NOMO-1 treated with dmso at 0.1 percent for 144 hours (cell line): ENCODE measurements around the gene ANKFN1.
"Not testable (repeated sequence)": the region's sequence is repeated elsewhere in the genome, so short reads cannot be mapped to it uniquely, and the experiment has no call there.

ENCODE experiments used
- DNase-seq: peaks from one replicate; lab custom pipeline; 2025; ENCODE audit not compliant: unreplicated experiment; lab: John Stamatoyannopoulos, UW

The ANKFN1 gene

DNA sequence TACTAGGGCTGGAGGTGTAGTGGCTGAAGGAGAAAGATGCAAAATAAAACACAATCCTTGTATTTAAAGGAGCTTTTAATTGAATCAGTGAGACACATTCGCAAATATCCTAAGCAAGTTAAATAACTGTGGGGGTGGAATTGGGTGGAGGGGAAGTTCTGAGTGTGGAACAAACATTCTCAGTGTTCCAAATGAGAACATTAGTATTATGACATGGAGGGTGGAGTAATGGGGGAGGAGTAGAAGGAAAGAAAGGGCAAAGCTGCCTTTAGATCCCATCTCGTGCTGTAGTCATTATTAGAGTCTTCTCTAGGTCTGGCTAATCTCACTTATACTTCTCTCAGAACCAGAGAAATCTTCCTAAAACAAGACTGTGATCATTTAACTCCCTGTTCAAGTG lies 169.7 kb downstream of the ANKFN1 start:
- no peak for DNase-seq

DNA sequence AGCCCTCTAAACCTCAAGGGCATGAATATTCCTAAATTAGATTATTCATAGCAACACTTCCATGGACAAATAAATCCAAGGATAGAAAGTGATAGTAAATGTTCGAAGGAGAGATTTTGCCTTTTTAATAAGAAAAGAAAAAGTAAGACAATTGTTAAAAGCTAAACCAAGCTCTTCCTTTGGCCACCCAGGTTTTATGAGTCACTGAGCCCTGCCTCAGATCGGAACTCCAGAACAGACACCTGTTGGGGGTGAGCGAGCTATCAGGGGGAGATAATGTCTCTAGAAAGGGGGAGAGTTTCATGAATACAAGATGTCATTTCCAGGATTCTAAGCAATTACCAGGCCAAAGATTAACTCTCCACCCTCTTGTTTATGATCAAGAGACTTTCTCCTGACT lies 171.4 kb downstream of the ANKFN1 start:
- no peak for DNase-seq

DNA sequence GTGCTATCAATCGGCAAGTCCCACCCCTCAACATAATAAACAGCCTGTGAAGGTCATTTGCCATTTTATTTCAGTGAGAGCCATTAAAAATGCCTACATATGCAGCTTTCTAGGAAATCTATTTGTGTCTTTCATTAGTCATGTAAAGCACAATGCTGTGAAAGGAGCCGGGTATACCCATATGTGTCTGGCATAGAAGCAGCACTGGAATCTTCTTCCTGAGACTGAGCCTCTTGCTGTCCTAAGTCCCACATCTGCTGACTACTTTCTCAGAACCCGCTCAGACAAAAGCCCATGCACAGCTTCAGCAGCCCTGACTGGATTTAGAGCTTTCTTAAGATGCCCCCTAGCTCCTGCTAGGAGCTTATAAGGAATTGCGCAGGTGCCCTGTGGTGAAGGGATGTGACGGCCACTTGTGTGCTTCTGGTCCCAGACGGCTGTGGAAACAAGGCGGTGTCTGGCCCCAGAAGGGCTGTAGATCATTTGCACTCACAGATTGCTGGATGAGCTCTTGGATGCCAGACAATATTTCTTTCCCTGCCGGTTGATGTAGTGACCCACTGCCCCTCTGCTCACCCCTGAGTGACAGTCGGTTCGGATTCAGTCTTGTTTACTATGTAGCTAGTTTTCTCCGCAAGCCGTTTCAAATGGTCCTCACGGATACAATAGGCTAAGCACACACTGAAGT lies 172.2 kb downstream of the ANKFN1 start:
- DNase-seq, result no peak

DNA sequence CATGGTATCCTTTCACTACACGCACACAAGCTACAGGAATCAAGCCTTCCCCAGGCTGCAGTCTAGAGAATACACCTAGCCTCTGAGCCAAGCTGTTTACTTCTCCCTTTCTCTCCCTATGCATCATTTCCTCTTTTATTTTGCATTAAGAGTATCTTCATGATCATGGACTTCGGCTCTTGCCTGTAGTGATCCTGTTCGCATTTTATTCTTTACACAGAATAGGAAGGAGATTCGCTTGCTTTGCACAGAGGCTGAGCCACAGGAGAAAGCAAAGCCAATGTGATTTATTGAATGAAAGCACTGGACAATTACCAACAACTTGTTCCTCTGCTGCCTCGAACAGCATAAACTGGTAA lies 172.7 kb downstream of the ANKFN1 start:
- peak; percentile 28 for DNase-seq

DNA sequence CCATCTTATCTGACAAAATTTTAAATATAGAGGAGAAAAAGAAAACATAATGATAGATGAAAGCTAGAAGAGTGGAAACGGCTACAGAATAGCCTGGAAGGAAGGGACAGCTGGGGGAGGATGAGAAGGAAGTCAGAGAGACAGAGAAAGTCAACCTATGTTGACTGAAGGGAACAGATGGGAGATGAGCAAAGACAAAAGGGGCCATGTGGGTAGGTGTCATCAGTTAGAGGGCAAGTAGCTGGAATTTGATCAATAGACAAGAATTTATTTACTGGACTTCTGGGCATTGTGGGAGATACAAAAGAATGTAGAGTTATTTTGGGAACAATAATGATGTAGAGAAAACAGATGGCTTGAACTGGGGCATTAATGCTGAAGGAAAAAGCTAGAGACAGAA lies 194.4 kb downstream of the ANKFN1 start:
- DNase-seq, result no peak

DNA sequence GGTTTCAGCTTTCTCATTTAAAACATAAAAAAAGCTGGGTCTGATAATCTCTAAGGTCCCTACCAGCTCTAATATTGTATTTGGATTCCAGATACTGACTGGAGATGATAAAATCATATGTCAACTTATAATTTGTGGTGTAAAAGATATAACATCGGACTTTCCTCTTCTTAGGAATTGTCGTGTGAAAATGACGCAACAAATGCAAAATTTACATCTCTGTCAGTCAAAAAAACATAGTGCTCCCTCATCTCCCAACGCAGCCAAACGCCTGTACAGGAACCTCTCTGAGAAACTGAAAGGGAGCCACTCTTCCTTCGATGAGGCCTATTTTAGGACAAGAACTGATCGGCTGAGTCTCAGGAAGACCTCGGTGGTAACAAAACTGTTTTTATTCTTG lies 197.3 kb downstream of the ANKFN1 start:
- no peak for DNase-seq

DNA sequence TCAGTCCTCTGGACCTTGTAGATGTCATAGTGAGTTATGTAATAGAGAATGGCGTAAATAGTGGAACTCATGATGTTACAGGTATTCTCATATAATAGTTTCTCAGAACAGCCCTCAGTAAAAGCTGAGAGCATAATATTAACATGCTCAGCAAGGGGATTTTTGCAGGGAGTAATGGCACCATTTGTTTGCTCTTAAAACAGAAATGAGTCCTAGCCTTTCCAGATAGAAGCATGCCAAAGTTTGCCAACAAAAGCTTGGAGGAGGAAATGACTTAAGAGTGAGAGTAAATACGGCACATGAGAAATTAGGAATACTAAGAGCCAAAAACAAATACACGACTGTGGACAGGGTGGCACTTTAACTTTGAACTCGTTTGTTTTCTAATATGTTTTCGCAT lies 198.4 kb downstream of the ANKFN1 start:
- DNase-seq, result no peak

DNA sequence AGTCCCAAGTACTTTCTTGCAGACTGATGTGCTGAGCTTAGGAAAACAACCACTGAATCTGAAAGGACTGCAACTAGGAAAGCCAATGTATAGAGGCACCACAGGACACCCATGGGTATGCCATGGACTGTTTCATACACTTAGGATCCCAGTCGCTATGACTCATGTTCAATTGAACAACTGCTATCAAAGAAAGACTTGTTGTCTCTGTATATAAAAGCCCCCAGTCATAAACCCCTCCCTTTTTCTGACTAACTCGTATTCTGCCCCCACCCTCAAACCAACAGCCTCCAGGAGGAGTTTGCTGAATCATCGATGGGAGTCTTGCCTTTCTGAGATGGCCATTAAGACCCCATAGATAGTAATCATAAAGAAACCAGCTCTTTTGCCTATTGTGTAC lies 205.4 kb downstream of the ANKFN1 start:
- no peak for DNase-seq

DNA sequence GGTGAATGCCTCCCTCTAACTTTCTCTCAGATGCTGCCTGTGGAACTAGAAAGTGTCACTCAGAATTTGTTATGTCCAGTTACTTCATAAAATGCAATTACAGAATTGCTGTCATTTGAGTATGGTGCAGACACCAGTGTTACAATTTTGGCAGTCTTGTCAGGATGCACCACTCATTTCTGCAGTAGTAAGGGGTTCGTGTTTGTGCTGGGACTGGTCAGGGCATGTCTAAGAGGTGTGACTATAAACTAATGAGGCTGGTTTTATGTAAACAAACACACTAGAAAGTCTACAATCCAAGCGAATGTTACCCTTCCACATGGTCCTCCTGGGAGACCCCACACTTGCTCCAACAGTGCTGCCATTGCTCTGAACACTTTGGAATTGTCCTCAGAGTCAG lies 206.2 kb downstream of the ANKFN1 start:
- no peak for DNase-seq

DNA sequence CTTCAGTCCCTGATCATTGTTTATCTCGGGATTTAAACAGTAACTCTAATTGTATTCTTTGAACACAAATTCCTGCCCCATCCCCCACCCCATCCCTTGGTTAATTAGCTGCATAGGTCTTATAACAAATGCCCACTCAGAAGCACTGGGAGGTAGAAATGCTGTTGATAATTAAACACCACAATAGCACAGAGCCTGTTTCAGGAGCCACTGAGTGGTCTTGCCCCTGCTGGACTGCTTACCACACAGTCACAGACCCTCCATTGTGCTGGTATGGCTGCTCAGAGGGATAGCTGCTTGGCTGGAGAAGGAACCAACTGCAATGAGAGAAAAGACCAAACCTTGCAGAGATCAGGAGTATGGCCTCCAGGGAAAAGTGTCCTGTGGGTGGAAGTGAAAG lies 214.1 kb downstream of the ANKFN1 start:
- DNase-seq, result no peak

DNA sequence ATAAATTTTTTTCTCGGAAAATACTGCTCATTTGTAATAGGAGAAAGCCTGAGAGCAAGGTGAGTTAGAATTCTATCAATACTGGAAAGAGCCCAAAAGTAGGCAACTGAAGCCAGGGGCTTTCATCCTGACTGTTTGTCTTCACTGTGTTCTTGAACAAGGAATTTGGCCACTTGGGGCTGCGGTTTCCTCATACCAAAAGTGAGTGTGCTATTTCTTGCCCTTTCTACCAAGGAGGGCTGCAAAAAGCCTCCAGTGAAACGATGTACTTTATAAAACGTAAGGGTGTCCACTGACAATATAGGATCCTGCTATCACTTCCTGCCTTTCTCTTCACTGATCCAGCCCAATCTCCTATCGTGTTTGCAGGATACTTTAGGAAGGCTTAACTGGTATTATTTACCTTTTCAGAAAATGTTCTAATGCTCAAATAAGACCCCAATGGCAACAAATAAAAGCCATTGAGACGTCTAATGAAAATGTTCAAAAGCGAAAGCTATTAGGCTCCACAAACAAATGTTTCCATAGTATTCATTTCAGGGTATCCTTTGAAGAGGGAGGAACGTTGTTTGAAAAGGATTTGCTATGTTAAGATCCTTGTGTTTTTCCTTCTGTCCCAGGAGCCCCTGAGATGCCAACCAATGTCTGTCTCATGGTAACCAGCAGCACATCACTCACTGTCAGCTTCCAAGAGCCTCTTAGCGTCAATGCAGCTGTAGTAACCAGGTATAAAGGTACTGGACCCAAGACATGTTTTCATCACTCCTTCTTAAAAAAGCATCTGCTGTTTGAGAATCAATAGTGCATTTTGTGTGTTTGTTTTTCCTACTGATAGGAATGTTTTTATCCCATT lies 220.9 kb downstream of the ANKFN1 start:
- no peak for DNase-seq

DNA sequence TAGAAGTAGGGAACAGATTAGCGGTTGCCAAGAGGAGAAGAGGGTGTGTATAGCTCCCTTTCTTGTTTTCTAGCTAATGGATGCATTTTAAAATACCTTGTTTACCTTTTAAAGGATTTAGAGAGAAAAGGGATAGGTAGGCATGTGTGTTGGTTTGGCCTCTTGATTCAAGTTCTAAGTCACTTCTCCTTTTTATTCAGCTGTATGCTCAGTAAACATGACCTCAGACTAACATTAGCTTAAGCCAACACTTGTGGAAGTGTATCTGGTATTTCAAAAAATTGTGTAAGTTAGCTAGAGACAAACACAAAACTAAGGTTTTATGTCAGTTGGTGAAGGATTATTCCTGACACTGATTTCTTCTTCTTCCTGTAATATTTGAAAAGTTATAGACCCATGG lies 236.1 kb downstream of the ANKFN1 start:
- no peak for DNase-seq

DNA sequence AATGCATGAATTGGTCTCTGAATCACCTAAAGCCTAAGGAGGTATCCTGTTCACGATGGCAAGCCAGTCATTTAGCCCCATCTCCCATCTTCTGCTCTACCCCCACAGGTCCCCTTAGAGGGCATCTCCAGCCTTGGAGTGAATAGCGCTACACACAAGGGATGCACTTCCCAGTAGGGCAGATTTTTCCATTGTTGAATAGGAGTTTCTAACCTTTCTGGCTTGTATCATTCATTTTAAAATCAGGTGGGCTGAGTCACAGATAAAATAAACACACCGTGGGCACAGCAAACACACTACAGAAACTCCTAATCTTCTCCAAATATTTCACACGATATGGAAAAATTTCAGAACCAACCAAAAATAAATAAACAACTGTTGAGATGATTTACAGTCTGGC lies 239.0 kb downstream of the ANKFN1 start:
- DNase-seq, result no peak

DNA sequence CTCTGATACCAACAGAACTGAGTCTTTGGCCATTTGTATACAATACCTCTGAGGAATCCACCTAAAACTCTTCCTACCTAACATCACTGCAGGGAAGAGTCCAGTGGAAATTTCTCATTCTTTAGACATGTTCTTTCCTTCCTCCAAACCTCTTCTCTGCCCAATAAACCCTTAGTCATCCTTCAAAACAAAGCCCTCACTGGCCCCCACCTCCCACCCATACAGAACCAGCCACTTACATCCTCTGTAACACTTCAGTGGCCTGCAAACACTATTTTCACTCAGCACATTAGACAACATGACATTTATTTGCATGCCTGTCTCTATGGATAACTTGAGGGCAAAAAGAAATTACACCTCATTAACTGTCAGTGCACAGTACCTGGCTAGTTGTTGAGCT lies 239.9 kb downstream of the ANKFN1 start:
- no peak for DNase-seq

DNA sequence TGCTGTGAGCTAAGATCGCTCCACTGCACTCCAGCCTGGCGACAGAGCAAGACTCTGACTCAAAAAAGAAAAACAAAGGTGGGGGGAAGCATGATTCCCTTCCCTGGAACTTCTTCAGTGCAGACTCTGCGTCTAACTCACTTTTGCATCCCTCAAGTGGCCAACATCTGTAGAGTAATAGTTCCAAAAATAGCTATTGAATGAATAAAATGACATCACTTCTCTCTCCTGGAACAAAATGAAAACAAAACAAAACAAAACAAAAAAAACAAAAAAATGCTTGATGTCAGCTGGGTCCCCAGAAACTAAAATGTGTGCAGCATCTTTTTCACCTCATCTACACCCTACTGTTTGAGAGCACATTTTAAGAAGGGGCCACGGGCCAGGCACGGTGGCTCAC lies 242.5 kb downstream of the ANKFN1 start:
- no peak for DNase-seq

DNA sequence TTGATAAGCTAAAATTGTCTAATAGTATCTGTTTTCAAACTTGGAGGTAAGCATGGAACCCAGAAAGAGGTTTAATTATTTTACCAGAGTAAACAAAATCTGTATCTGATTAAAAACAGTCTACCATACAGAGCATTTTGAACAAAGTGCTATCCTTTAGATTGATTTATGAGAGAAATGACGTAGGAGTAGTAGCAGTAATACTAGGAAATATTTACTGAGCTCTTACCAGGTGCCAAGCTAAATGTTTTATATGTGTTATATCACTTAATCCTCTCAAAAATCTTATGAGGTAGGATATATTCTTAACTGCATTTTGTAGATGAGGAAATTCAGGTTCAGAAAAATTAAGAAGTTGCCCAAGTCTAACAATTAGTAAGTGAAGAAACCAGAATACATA lies 253.8 kb downstream of the ANKFN1 start:
- DNase-seq, result no peak

DNA sequence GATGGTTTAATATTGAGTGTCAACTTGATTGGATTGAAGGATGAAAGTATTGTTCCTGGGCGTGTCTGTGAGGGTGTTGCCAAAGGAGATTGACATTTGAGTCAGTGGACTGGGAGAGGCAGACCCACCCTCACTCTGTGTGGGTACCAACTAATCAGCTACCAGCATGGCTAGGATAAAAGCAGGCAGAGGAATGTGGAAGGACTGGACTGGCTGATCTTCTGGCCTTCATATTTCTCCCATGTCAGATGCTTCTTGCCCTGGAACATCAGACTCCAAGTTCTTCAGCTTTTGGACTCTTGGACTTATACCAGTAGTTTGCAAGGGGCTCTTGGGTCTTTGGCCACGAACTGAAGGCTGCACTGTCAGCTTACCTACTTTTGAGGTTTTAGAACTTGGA lies 259.1 kb downstream of the ANKFN1 start:
- not testable (repeated sequence) for DNase-seq

DNA sequence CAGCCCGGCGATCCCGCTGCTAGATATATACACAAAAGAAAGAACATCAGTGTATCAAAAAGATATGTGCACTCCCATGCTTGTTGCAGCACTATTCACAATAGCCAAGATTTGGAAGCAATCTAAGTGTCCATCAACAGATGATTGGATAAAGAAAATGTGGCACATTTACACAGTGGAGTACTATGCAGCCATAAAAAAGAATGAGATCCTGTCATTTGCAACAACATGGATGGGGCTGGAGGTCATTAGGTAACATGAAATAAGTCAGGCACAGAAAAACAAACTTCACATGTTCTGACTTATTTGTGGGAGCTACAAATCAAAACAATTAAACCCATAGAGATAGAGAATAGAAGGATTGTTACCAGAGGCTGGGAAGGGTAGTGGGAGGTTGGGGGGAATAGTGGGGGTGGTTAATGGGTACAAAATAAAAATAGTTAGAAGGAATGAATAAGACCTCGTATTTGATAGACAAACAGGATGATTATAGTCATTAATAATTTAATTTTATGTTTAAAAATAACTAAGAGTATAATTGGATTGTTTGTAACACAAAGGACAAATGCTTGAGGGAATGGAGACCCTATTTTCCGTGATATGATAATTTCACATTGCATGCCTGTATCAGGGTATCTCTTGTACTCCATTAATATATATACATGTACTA lies 263.5 kb downstream of the ANKFN1 start:
- DNase-seq, result no peak

DNA sequence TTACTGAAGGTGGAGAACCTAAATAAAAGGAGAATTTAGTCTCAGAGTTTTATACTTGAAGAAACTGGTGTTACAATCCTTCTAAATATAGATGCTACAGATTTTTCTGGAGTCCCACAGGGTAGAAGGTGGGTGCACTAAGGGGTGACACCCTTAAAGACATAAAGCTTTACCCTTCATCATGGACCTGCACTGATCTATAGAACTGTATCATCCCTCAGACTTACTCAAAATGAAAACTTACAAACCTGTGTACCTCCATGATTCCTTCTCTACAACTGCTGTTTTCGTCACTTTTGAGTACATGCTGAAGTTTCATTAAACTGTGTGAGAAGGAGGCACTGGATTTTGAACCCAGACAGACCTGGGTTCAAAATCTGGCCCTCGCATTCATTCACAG lies 270.7 kb downstream of the ANKFN1 start:
- DNase-seq, result no peak

DNA sequence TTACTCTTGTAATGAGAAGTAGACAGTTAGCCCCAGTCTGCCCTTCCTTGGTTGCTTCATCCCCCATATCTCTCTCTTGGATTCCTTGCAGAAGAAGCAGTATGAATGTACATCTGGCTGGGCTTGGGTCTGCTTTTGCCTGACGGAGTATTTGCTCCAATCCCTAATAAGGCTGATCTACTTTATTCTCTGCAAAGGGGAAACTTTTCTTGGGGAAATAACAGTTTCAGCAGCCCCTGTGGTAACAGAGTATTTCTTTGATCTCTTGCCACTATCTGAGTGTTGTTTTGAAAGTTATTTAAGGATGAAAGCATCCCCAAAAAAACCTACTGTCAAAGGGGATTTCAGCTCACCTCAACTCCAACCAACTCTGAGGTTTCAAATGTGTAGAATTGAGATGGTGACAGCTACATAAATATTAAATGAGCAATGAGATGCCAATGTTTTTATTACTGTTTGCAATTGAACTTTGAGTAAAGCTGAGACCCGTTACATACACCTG lies 271.3 kb downstream of the ANKFN1 start:
- no peak for DNase-seq

DNA sequence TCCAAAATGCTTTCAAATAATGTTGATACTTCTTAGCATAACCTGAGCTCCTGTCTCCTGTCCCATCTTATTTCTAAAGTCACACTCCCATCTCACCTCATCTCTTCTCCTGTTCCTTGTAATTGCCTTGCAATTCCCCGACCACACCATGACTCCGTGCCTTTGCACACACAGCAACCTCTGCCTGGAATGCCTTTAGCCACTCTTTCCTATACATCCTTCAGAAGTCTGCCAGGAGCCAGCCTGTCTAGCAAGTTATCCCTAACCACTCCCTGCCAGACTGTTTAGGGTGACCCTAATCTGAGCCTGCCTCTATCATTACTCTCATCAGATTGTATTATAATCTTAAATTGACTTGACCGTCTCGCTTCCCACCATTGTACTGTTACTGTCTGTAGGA lies 272.2 kb downstream of the ANKFN1 start:
- no peak for DNase-seq

DNA sequence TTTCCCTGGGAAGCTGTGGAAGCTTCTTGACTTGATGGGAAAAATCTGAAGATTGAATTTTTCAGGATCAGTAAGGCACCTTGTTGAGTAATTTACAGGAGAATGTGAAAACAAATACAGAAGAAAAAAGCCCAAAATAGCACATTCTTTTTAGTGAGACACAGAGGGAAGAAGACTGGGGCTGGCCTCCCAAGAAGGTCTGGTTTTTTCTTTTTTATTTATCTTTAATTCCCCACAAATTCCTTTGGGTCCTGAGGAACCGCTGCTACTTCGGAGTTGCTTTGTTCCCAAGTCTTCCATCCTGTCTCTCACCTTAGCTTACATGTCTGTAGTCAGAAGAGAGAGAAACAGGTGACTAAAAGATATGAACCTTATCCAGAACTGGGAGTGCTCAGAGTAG lies 273.6 kb downstream of the ANKFN1 start:
- DNase-seq, result no peak
